CD4-positive, alpha-beta T cell treated with Interferon gamma for 1 hour (primary cell): Measurements from ENCODE around the gene USP54.
"Not testable (repeated sequence)": the region's sequence is repeated elsewhere in the genome, so short reads cannot be mapped to it uniquely, and the experiment has no call there.

Experiments used
- DNase-seq: peaks from one replicate; pipeline ENCODE4 v3.0.0-alpha.2; 2020

The USP54 gene

DNA sequence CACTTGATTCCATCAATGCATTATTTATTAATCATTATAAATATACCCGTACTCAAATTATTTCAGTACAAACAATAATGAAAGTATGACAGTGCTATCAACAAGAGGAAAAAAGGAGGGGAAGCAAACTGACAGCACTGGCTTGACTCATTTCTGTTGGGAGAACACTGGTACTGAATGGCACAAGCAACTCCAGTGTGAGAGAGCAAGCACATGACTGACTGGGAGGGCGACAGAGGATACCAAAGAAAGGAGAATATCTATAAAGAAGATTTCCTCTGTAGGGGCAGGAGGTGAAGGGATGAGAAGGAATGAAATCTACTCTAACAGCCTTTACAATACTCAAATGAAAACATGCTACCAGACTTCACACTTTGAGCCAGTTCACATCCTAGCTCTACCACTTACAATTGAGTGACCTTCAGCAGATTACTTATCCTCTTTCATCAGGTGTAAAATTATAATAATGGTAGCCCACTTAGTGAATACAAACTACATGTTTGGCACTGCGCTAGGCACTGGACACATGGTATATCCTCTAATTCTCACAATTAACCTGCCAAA is 1.5 kb downstream of the USP54 start:
- DNase-seq: no peak

DNA sequence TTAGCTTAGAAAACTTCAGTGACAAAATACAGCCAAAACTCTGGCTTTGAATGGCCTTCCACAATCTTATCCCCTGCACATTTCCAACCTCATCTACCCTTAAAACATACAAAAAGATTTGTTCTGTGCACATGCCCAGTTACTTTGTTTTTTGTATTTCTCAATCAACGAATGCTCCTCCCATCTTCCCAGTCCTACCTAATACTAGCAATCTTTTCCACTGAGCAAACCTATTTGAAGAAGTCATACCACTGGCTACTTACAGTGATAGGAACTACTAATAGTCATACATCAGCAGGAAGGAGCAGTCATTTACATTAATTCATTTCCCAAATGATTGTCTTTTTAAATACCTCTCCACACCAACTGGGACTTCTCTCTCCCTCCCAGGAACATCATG is 2.5 kb downstream of the USP54 start:
- no peak for DNase-seq

DNA sequence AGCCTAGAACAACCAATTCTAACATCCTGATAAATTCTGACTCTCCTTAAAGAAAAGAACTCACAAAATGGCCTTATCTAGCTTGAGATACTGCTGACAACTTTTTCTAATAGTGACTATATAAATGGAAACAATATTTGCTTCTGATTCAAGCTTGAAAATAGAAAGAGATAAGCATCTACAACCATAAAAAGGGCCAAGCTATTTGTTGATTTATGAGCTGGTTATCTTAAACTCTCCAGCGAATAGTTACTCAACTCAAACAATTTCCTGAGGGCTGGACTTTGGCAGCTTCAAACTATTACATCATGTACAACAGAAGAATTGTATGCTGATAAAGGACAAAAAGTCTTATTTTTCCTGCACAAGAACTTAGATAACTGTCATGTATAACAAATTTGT is 4.6 kb downstream of the USP54 start:
- DNase-seq: no peak

DNA sequence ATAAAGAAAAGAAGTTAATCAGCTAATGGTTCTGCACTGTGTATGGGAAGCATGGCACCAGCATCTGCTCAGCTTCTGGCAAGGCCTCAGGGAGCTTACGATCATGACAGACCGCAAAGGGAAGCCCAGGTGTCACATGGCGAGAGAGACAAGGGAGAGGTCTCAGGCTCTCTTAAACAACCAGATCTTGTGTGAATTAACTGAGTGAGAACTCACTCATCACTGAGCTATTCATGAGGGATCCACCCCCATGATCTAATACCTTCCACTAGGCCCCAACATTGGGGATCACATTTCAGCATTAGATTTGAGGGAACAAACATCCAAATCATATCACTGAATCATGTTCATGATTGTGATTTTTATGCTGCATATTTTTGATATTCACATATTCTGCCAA is 5.8 kb downstream of the USP54 start:
- no peak for DNase-seq

DNA sequence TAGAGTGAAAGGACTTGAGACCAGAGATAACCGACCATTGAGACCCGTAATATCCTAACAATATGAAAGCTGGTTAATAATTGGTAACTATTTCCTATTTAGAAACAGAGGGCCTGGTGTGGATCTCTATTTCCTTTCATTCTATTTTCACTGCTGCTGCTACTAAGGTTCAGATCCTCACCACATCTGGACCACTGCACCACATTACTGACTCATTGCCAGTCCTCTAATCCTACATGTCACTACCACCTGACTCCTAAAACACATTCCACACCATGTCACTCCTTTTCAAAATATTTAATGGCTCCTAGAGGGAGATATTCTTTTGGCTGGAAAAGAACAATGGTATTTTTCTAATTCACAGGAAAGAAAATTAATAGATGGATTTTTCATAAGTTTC is 6.4 kb downstream of the USP54 start:
- DNase-seq: no peak

DNA sequence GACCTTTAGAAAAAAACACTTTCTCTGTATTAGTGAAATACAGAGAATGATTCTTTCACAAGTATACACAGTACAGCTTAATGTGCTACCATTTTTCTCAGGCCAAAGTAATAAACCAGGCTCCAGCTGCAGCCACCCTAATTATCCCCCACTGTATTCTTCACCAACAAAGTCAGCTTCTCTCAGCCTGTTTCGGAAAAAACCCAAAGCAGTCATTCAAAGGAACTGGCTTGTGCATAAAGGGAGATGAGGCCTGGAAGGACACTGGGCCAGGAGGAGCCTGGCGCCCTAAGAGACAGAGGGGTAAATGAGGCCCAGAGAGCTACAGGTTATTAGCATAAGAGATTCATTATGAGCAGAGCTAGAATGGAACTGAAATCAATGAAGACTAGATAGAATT is 9.2 kb downstream of the USP54 start:
- no peak for DNase-seq

DNA sequence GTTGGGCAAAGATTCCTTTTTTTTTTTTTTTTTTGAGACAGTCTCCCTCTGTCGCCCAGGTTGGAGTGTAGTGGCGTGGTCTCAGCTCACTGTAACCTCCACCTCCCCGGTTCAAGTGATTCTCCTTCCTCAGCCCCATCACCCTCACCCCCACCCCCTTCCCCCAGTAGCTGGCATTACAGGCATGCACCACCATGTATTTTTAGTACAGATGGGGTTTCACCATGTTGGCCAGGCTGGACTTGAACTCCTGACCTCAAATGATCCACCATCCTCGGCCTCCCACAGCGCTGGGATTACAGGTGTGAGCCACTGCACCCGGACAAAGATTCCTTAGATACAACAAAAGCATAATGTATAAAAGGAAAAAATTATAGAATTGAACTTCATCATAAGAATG is 12.2 kb downstream of the USP54 start:
- DNase-seq: not testable (repeated sequence)

DNA sequence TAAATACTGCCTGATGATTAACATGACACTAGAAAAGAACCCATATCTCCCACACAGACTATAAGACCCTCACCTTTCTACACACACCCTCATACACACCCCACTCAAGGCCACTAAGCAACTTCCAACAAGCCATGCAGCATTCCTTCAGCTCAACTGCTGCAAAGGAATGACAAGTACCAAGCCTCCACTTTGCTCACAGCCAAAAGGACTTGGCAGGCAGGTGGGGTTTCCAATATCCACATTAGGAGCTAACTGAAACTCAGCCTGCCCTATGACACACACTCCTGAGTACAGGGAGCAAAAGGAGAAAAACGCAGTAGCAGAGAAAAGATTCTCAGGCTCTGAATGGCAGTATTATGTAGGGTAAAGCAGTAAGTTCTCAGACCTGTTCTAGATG is 13.4 kb downstream of the USP54 start:
- no peak for DNase-seq

DNA sequence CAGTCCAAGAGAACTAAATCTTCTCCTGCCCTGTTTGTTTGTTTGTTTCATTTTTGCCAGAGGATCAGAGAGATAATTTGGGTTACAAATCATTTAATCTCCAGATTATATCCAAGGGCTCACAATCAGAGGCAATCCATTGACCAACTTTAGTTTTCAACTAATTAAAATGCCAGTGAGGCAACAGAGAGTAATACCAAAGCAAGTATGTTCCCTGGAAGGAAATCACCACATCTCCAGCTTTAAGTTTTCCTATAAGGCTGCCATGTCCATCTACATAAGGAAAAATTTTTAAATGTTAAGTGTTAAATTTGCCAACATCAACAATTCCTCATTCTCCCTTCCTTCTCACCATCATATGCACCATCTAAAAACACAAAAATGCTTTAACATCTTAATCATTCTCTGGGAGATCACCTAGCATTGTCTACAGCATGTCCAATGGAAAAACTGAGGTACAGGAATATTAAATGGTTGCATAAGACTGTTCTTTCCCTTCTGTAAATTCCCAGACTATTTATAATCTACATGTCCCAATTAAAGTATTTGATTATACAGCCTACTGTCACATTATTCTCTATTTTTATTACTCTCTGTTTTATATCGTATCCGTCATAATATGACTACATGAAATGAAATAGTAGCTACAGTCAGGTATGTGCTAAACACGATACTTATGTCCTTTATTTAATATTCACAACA is 14.1 kb downstream of the USP54 start:
- DNase-seq: no peak

DNA sequence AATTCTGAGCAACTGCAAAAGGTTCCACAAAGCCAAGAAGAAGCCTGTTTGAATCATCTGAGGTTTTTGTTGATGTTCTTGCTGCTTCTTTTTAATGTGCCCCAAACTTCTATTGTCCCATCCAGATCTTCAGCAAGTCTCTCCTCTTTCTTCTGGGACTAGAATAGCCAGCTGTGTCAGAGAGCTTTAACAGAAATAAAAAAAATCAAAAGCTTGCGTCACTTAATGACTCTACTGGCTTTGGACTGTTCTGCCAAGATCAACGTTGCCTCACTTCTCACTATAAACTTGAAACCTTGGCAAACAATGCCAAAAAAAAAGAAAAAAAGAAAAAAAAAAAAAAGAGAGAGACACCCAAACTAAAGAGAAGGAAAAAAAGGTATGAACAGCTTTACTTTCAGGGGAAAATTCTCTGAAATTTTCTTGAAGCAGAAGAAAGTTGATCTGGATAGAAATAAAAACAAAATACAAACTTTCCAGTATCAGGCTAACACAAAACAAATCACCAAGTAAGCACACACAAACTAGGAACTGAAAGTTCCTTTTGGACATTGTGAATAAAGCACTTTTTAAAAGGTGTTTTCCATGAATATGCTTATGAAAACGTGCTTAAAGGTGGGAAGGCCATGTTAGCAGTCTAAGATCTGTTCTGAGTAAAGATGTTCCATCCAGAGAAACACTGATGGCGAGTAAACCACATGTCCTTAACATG is 14.8 kb downstream of the USP54 start:
- DNase-seq: no peak

DNA sequence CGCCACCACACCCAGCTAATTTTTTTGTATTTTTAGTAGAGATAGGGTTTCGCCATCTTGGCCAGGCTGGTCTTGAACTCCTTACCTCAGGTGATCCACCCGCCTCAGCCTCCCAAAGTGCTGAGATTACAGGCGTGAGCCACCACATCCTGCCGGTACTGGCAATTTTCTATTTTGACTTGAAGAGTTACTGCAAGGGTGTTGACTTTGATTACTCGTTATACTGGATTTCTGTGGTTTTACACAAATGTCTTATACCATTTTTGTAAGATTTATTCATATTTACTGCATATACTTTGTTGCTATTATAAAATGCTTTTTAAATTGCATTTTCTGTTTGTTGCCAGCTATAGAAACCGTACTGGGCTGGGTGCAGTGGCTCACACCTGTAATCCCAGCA is 24.1 kb downstream of the USP54 start:
- DNase-seq: not testable (repeated sequence)

DNA sequence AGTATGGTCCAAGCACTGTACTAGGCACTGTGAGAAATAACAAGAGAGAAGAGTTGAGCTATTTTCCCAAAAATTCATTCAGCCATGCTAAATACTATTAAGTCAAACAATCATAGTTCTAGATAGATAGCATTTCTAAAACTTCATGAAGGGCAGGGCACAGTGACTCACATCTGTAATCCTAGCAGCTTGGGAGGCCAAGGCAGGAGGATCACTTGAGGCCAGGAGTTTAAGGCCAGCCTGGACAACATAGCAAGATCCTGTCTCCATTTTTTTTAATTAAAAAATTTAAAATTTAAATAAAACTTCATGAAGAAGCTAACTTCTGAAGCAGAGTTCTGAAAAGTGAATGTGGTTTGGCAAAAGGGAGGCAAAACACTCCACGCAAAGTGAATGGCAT is 29.9 kb downstream of the USP54 start:
- no peak for DNase-seq

DNA sequence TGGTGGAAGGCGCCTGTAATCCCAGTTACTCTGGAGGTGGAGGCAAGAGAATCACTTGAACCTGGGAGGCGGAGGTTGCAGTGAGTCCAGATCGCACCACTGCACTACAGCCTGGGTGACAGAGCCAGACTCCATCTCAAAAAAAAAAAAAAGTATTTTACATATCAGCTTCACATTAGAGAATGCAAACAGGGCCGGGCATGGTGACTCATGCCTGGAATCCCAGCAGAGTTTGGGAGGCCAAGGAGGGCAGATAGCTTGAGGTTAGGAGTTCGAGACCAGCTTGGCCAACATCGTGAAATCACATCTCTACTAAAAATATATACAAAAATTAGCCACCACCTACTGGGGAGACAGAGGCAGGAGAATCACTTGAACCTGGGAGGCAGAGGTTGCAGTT is 31.6 kb downstream of the USP54 start:
- DNase-seq: no peak

DNA sequence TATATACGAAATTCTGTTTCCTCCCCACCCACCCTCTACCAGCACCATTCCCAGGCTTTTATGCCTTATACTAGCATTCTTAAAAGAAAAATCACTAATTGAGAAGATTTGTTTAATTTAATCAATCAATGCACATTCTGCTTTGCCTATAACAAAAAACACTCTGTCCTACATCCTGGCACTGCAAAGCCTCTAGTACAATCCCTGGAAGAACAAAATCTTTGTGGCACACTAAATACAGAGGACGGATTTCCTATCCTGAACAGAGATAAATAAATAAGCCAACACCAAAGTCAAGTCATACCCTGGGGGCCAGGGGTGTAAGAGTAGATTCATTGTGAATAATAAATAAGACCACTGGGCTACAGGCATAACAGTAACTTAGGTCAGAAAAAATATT is 34.3 kb downstream of the USP54 start:
- no peak for DNase-seq

DNA sequence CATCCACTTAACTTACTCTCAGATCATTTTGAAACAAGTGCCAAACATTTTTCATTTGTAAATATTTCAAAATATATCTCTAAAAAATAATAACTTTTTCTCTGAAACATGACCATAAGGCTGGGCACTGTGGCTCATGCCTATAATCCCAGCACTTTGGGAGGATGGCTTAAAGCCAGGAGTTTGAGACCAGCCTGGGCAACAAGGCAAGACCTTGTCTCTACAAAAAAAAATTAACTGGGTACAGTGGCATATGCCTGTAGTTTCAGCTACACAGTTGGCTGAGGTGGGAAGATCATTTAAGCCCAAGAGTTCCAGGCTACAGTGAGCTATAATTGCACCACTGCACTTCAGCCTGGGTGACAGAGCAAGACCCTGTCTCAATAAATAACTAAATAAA is 36.4 kb downstream of the USP54 start:
- DNase-seq: no peak

DNA sequence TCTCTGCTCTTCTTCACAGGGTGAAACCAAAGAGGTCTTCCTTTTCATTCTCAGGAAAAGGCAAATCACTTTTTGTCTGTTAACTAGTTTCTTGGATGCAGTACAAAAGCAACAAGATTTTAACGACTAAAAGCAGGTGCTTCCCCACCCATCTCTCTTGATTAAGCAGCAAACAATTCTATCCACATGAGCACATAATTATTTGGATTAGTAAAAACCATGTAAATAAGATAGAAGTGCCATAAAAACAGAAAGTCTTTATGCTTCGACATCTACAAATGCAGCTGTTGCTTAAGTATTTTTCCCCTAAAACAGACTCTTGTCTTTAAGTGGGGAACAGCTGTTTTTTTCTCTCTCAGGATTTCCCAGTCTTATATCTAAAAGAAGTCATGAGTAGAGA is 37.4 kb downstream of the USP54 start:
- no peak for DNase-seq

DNA sequence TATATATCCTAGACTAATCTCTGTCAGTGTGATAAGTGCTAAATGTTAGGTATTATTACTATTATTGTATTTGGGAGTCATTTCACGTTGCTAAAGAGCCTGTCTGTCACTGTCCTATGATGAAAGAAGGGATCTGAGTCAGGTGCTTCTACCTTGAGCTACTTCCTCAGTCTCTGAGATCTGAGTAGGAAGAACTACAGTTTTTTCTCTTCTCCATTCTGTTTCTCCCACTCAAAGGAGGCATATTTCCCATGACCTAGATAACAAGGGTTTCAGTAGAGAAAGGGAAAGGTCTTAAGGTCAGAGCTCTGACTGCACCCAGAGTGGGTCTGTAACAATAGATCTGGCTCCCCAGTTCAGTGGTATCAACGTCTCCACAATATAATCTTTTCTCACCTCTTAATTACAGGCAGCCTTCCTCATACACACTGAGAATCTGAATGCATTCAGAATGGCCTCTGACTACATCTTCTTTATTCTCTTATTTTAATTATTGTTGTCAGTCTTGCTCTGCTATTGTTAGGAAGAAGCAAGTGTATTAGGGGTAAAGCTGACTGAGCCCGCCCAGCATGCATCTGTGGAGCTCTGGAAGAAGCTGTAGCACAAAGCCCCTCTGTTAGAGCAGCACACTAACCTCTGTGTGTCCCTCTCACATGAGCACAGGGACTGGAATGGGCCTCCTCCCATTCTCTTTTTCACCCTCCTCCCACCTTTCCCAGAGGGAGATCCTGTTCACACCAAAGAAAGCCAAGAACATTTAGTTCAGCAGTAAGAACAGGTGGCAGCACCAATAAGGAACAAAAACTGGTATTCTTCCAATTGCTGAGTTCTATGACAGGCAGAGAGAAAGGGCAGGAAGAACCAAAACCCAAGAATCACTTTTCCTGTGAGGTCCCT is 38.1 kb downstream of the USP54 start:
- DNase-seq: no peak

DNA sequence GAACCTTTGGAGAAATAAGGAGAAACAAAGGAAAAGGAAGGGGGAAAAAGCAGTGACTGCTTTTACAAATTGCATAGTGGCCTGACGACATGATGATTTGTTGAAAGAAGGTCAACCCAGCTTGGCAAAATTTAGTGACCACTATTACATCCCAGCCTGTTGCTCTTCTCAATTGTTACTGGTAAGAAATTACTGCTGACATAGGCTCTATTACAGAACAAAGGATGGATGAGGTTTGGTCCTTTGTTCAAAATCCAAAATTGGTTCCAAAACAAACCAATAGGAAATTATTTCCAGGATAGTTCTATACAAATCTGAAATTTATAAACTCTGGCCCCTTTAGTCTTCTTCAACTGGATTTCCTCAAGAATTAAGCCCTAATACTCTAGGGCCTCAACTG is 39.6 kb downstream of the USP54 start:
- no peak for DNase-seq

DNA sequence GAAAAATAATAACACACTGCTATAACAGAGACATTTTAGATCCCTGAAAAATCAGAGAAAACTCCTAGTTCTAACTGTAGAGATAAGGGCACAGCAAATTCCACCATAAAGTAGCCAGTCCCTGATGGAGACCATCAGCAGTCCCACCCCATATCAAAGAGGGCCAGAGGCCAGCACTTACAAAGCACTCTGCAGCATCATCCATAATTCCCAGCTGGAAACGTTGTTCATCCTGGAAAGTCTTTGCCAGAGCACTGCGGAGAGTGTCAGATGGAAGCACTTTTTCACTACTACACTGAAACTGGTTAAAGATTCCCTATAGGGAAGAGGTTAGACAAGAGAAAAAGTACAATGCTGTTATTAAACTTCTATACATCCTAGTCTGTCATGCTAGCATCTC is 45.8 kb downstream of the USP54 start:
- DNase-seq: no peak

DNA sequence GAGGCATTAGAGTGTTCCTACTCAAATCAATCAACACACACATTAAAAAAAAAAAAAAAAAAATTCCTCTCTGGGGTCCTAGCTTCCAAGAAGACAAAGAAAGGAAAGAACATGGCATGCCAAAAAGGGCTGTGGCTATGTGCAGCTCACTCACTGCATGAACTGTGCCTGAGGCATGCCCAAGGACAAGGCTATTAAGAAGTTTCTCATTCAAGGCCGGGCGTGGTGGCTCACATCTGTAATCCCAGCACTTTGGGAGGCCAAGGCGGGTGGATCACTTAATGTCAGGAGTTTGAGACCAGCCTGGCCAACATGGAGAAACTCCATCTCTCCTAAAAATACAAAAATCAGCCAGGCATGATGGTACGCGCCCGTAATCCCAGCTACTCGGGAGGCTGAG is 53.4 kb downstream of the USP54 start:
- DNase-seq: no peak

DNA sequence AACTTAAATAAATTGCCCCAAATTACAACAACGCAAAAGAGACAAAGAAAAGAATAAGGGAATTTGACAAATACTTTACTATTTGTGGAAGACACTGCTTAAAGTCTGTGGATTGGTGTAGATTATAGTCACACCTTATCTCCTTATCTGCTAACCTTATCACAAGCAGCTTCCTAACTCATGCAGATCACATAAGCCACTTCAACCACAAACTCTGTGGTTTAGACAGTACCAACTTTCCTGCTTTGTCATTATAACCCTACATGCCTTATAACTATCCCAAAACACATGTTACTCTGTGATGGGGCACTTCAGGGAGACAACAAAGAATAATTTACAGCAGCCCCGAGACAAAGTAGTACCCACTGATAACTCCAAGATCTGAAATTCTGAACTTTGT is 53.9 kb downstream of the USP54 start:
- DNase-seq: no peak

DNA sequence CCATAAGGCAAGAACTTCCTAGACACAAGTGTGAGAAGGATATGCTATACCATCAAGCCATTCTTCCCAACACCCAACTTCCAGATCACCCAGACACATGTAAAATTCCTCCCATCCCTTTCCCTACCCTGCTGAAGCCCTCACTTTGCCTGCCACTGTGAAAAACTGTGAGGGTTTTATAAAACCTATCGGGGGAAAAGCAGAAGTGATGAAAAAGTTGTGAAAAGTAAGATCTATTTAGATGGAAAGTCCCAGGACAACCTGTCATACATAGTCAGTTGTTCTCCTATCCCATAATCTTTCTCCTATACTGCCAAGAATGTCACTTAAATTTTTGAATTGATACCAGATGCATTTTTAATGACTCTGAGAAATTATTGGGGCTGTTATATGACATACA is 56.3 kb downstream of the USP54 start:
- DNase-seq: no peak

DNA sequence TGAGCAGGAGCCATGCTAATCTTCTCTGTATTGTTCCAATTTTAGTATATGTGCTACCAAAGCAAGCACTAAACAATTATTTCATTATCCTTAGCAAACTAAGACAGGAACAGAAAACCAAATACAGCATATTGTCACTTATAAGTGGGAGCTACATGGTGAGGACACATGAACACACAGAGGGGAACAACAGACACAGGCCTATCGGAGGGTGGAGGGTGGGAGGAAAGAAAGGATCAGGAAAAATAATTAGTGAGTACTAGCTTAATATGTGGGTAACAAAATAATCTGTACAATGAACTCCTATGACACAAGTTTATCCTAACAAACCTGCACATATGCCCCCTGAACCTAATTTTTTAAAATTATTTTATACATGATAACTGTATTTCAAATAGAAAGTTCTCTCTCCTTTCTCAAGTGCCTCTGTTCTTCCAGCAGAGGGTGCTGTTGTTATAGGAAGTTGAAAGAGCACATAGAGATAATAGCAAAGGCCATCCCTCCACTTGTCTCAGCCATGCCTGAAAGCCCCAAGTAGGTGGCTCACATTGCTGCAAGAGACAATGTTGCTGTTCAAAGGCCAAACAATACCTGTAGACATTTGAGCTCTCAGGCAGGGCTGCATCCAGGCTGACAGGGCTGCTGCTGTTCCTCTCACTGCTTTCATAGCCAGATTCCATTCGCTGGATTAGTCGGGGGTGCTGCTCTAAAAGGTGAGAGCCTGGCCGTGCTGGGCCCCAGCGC is 61.9 kb downstream of the USP54 start:
- DNase-seq: peak; percentile 33
